ENCODE measurements around the gene BAZ1B. TPM values are rescaled to one million over a fixed set of nuclear protein-coding genes. Genes with fewer than 3 reads are reported as not detected.

Gene BAZ1B
- total RNA-seq, 2 donors from 2014 or later: 28.3 to 32.3 TPM

DNA sequence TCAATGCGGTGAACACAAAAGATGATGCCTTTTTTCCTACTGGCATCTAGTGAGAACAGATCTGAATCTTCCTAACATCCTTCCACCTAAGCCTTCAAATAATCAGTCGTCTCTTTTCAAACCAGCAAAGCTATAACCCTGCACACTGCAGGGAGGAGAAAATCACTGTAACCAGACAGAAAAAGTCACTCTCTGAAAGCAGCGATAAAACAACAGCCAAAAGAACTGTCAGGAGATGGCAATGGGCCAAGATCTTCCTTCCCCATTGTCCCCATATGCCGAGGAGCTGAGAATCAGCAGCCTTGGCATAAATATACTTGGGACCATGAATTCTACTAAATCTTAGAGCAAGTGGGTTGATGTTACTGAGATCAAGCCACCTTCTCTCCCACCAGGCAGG, 75.4 kb downstream of the BAZ1B start:
- H3K27me3 ChIP-seq: no peaks in the 10 kb centered on the region
- WGBS, 2 donors: 70 to 85% methylated on average over 4 of the region's 4 CpGs
- no peak for DNase-seq
- no peak overlapping the region for H3K4me3 ChIP-seq
- H3K36me3 ChIP-seq (replicated peaks in 1 of 2; ENCODE audit: insufficient read depth in 1 of 2, low read depth in 2 of 2): peaks cover 13 to 51% of the 10 kb centered on the region in 2 donors
- TF ChIP-seq, protein P1, sequence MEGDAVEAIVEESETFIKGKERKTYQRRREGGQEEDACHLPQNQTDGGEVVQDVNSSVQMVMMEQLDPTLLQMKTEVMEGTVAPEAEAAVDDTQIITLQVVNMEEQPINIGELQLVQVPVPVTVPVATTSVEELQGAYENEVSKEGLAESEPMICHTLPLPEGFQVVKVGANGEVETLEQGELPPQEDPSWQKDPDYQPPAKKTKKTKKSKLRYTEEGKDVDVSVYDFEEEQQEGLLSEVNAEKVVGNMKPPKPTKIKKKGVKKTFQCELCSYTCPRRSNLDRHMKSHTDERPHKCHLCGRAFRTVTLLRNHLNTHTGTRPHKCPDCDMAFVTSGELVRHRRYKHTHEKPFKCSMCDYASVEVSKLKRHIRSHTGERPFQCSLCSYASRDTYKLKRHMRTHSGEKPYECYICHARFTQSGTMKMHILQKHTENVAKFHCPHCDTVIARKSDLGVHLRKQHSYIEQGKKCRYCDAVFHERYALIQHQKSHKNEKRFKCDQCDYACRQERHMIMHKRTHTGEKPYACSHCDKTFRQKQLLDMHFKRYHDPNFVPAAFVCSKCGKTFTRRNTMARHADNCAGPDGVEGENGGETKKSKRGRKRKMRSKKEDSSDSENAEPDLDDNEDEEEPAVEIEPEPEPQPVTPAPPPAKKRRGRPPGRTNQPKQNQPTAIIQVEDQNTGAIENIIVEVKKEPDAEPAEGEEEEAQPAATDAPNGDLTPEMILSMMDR (IDR thresholded peaks at IDR 0.05): no peak
- TF ChIP-seq POLR2A (IDR thresholded peaks at IDR 0.05): no peak
- intact Hi-C loops (cut with DNase I): loop anchor here (5.0 kb wide), 1 partner anchor 104 kb away; no protein-coding TSS in a partner anchor
- no peak for ATAC-seq
- H3K4me1 ChIP-seq: no peaks in the 10 kb centered on the region
- H3K27ac ChIP-seq: no peak overlapping the region
- H3K9me3 ChIP-seq: no peaks in the 10 kb centered on the region

DNA sequence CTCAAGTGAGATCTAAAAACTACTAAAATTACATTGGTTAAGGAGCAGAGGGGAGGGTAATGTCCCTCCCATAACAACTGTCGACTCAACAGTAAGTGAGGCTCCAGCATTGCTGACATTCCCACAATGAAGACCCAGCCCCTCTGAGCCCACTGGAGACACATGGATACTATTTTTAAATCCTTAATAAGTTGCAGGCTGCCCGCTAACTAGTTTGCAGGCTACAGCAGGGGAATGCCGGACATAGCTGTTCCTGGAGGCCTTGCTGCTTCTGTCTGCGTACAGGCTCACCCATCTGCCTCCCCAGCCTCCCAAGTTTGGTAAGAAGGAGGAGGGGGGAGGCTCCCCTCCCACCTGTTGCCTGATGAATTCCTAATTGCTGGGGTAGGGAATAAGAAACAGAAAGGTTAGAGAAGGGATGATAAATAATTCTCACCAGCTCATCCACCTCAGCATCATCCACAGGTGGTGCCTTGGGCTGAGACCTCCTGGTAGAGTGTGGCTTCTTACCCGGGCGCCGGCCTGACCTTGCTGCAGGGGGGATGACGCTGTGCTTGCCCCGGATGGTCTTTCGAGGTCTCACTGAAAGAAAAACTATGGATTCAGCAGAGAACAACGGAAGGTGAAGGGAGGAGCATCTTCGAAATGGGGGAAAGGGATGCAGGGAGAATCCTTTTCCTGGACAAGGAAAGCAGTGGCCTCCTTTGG, 78.4 kb downstream of the BAZ1B start:
- no peaks in the 10 kb centered on the region for H3K9me3 ChIP-seq
- H3K4me3 ChIP-seq: no peak overlapping the region
- no peaks in the 10 kb centered on the region for H3K27me3 ChIP-seq
- no peaks in the 10 kb centered on the region for H3K4me1 ChIP-seq
- intact Hi-C loops (cut with DNase I): no loop called here
- WGBS, 2 donors: 91% methylated on average over 11 to 12 of the region's 12 CpGs
- TF ChIP-seq, protein P1 (IDR thresholded peaks at IDR 0.05): no peak
- TF ChIP-seq POLR2A (IDR thresholded peaks at IDR 0.05): no peak
- ATAC-seq (no peak), DNase-seq (no peak)
- peaks cover 13 to 44% of the 10 kb centered on the region in 2 donors for H3K36me3 ChIP-seq (replicated peaks in 1 of 2; ENCODE audit: insufficient read depth in 1 of 2, low read depth in 2 of 2)
- H3K27ac ChIP-seq: no peak overlapping the region

DNA sequence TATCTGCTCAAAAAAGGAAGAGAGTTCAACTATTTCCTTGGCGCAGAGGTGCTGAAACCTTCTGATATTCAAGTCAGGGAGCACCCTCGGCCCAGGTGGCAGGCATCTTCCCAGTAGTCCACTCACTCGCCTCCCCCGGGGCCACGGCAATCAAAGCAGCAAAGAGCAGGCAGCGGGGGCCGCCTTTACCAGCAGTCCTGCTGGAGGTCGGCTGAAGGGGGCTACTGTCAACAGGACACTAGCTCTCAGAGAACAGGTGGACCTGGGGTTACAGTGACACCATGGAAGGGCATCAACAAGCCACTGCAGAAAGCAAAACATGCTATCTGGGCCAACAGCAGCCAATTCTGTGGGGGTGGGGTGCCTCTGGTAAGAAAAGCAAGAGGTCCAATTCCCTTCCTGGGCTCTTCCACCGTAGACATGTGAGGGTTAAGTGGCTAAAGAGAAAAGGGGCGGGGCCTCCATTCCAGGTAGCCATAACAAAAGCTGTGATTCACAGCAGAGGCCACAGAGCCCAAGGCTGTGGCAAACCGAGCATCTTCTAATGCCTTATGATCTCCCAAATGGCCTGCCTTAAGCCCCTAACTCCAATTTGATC, 79.1 kb downstream of the BAZ1B start:
- 82 to 86% methylated on average over 8 to 11 of the region's 11 CpGs for WGBS, 2 donors
- H3K9me3 ChIP-seq: no peaks in the 10 kb centered on the region
- no peaks in the 10 kb centered on the region for H3K27me3 ChIP-seq
- no peaks in the 10 kb centered on the region for H3K4me1 ChIP-seq
- DNase-seq: no peak
- no peak for ATAC-seq
- intact Hi-C loops (cut with DNase I): no loop called here
- H3K27ac ChIP-seq: no peak overlapping the region
- no peak overlapping the region for H3K4me3 ChIP-seq
- H3K36me3 ChIP-seq (replicated peaks in 1 of 2; ENCODE audit: insufficient read depth in 1 of 2, low read depth in 2 of 2): peaks cover 13 to 43% of the 10 kb centered on the region in 2 donors
- TF ChIP-seq POLR2A (IDR thresholded peaks at IDR 0.05): no peak
- TF ChIP-seq, protein P1 (IDR thresholded peaks at IDR 0.05): no peak

DNA sequence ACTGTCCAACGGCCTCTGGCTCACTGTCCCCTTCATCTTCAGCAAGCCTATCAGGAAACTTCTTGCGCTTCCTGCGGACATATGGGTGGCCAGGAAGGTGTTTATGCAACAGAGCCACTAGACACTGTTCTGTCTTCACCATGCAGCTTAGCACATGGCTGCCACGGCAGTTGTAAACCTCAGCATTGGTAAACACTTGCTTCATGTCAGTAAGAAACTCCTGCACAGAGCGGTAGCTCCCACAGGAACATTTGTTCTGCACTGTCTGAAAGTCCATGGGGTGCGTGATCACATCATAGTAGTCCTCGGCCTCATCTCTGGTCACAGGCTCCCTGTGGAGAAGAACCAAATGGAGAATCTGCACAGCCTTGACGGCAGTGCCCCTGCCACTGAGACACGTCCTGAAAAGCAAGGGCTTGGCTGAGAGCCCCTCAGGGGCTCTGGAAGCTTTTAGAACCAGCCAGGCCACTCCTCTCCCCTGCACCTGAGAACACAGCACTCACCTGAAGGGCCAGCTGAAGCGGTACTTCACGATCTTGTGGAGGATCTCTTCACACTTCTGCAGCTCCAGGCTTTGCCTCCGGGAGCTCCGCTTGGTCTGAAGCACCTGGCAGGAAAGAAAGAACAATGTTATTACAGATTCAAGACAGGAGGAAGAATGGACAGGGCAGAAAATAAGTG, 79.7 kb downstream of the BAZ1B start:
- intact Hi-C loops (cut with DNase I): no loop called here

More for the DNA sequence above, 79.7 kb downstream of the BAZ1B start:
- no peak for TF ChIP-seq POLR2A (IDR thresholded peaks at IDR 0.05)
- TF ChIP-seq, protein P1 (IDR thresholded peaks at IDR 0.05): no peak
- no peaks in the 10 kb centered on the region for H3K9me3 ChIP-seq
- no peak overlapping the region for H3K27ac ChIP-seq
- ATAC-seq (no peak), DNase-seq (no peak)
- H3K27me3 ChIP-seq: no peaks in the 10 kb centered on the region
- peaks cover 13 to 43% of the 10 kb centered on the region in 2 donors for H3K36me3 ChIP-seq (replicated peaks in 1 of 2; ENCODE audit: insufficient read depth in 1 of 2, low read depth in 2 of 2)
- H3K4me3 ChIP-seq: no peak overlapping the region
- WGBS, 2 donors: 87 to 89% methylated on average over 13 of the region's 13 CpGs
- H3K4me1 ChIP-seq: no peaks in the 10 kb centered on the region

Measured in body of pancreas (tissue), 4 donors.